ENCODE results near the gene EIF4G3.
"Not testable (repeated sequence)": the region's sequence is repeated elsewhere in the genome, so short reads cannot be mapped to it uniquely, and the experiment has no call there.

The EIF4G3 gene

GRCh38 chr1:21097729-21098128 is 79.0 kb downstream of the EIF4G3 start:
- no peak for TF ChIP-seq CTCF (IDR thresholded peaks at IDR 0.05)
- H3K4me3 Mint-ChIP-seq, result no peak overlapping the region
- peaks cover 6% of the 10 kb centered on the region for H3K4me1 Mint-ChIP-seq
- no peak for DNase-seq
- no peaks in the 10 kb centered on the region for H3K27me3 Mint-ChIP-seq (ENCODE audit: low read depth, poor library complexity)
- peak overlapping the region; percentile 57 for H3K27ac Mint-ChIP-seq
- peaks cover 29% of the 10 kb centered on the region for H3K9me3 Mint-ChIP-seq
- peaks cover 76% of the 10 kb centered on the region for H3K36me3 Mint-ChIP-seq (ENCODE audit: low read depth)

- DNase-seq, result no peak
- Mint-ChIP-seq H3K36me3 (ENCODE audit: low read depth) (peaks cover 79% of the 10 kb centered on the region), H3K9me3 (peaks cover 36% of the 10 kb centered on the region), H3K4me1 (peaks cover 5% of the 10 kb centered on the region), H3K27me3 (ENCODE audit: low read depth, poor library complexity) (no peaks in the 10 kb centered on the region), H3K4me3 (no peak overlapping the region), H3K27ac (no peak overlapping the region)
- no peak for TF ChIP-seq CTCF (IDR thresholded peaks at IDR 0.05)
These were observed 80.7 kb downstream of the EIF4G3 start for GRCh38 chr1:21095976-21096375.

- not testable (repeated sequence) for H3K27ac Mint-ChIP-seq; H3K4me1 Mint-ChIP-seq; DNase-seq; H3K4me3 Mint-ChIP-seq; H3K27me3 Mint-ChIP-seq (ENCODE audit: low read depth, poor library complexity)
- H3K36me3 Mint-ChIP-seq (ENCODE audit: low read depth), result peaks cover 68% of the 10 kb centered on the region
- H3K9me3 Mint-ChIP-seq, result peaks cover 31% of the 10 kb centered on the region
These were observed 82.4 kb downstream of the EIF4G3 start for GRCh38 chr1:21094282-21094681.

GRCh38 chr1:21093271-21093958 is 83.3 kb downstream of the EIF4G3 start:
- H3K27me3 Mint-ChIP-seq (ENCODE audit: low read depth, poor library complexity); H3K27ac Mint-ChIP-seq; DNase-seq; H3K4me1 Mint-ChIP-seq; H3K4me3 Mint-ChIP-seq: not testable (repeated sequence)
- peaks cover 31% of the 10 kb centered on the region for H3K9me3 Mint-ChIP-seq
- H3K36me3 Mint-ChIP-seq (ENCODE audit: low read depth), result peaks cover 67% of the 10 kb centered on the region

GRCh38 chr1:21092545-21092944 is 84.2 kb downstream of the EIF4G3 start:
- H3K27ac Mint-ChIP-seq; H3K27me3 Mint-ChIP-seq (ENCODE audit: low read depth, poor library complexity); H3K4me1 Mint-ChIP-seq; H3K4me3 Mint-ChIP-seq; DNase-seq: not testable (repeated sequence)
- H3K9me3 Mint-ChIP-seq, result peaks cover 31% of the 10 kb centered on the region
- peaks cover 64% of the 10 kb centered on the region for H3K36me3 Mint-ChIP-seq (ENCODE audit: low read depth)

- Mint-ChIP-seq H3K27ac (peak overlapping the region; percentile 19), H3K36me3 (ENCODE audit: low read depth) (peaks cover 66% of the 10 kb centered on the region)
- DNase-seq, result not testable (repeated sequence)
These were observed 85.5 kb downstream of the EIF4G3 start for GRCh38 chr1:21091053-21091690.

GRCh38 chr1:21090463-21090862 is 86.2 kb downstream of the EIF4G3 start:
- Mint-ChIP-seq H3K9me3 (peaks cover 31% of the 10 kb centered on the region), H3K36me3 (ENCODE audit: low read depth) (peaks cover 63% of the 10 kb centered on the region), H3K4me1 (no peaks in the 10 kb centered on the region), H3K4me3 (no peak overlapping the region), H3K27me3 (ENCODE audit: low read depth, poor library complexity) (no peaks in the 10 kb centered on the region), H3K27ac (no peak overlapping the region)
- DNase-seq, result no peak
- no peak for TF ChIP-seq CTCF (IDR thresholded peaks at IDR 0.05)

More at GRCh38 chr1:21091053-21091690, 85.5 kb downstream of the EIF4G3 start:
- H3K27me3 Mint-ChIP-seq (ENCODE audit: low read depth, poor library complexity); H3K4me3 Mint-ChIP-seq; H3K4me1 Mint-ChIP-seq: not testable (repeated sequence)
- peaks cover 31% of the 10 kb centered on the region for H3K9me3 Mint-ChIP-seq

- Mint-ChIP-seq H3K4me3 (no peak overlapping the region), H3K4me1 (peaks cover under 1% of the 10 kb centered on the region), H3K27me3 (ENCODE audit: low read depth, poor library complexity) (no peaks in the 10 kb centered on the region), H3K36me3 (ENCODE audit: low read depth) (peaks cover 56% of the 10 kb centered on the region), H3K27ac (peak overlapping the region; percentile 36), H3K9me3 (peaks cover 24% of the 10 kb centered on the region)
- no peak for TF ChIP-seq CTCF (IDR thresholded peaks at IDR 0.05)
- no peak for DNase-seq
These were observed 87.0 kb downstream of the EIF4G3 start for GRCh38 chr1:21089731-21090130.

Data from nephron progenitor cell (in vitro differentiated cells).